Activated T-cell treated with anti-CD3 and anti-CD28 coated beads for 1 hour (primary cell): ENCODE data around the gene RAPGEF1.

Source experiments
- DNase-seq: peaks from one replicate; pipeline ENCODE4 v3.0.0-alpha.2; 2020; ENCODE audit warnings: low read depth

The RAPGEF1 gene

GRCh38 chr9:131623655-131624330 lies 116.1 kb downstream of the RAPGEF1 start:
- no peak for DNase-seq

- DNase-seq: no peak
These were observed 117.4 kb downstream of the RAPGEF1 start for GRCh38 chr9:131622523-131622922.

GRCh38 chr9:131621551-131622358 lies 118.1 kb downstream of the RAPGEF1 start:
- DNase-seq: no peak

- no peak for DNase-seq
These were observed 118.9 kb downstream of the RAPGEF1 start for GRCh38 chr9:131620764-131621520.

GRCh38 chr9:131619680-131620079 lies 120.2 kb downstream of the RAPGEF1 start:
- no peak for DNase-seq

GRCh38 chr9:131618785-131619184 lies 121.1 kb downstream of the RAPGEF1 start:
- DNase-seq: no peak

- DNase-seq: no peak
These were observed 121.8 kb downstream of the RAPGEF1 start for GRCh38 chr9:131618071-131618479.

GRCh38 chr9:131617611-131618010 lies 122.3 kb downstream of the RAPGEF1 start:
- no peak for DNase-seq

- no peak for DNase-seq
These were observed 122.8 kb downstream of the RAPGEF1 start for GRCh38 chr9:131616983-131617604.

GRCh38 chr9:131614340-131614915 lies 125.4 kb downstream of the RAPGEF1 start:
- DNase-seq: no peak

GRCh38 chr9:131613921-131614320 lies 126.0 kb downstream of the RAPGEF1 start:
- DNase-seq: no peak

- no peak for DNase-seq
These were observed 127.0 kb downstream of the RAPGEF1 start for GRCh38 chr9:131612851-131613250.

GRCh38 chr9:131611586-131612315 lies 128.1 kb downstream of the RAPGEF1 start:
- DNase-seq: no peak

- no peak for DNase-seq
These were observed 129.6 kb downstream of the RAPGEF1 start for GRCh38 chr9:131610231-131610761.

- DNase-seq: no peak
These were observed 130.6 kb downstream of the RAPGEF1 start for GRCh38 chr9:131609099-131609830.

GRCh38 chr9:131608493-131609037 lies 131.3 kb downstream of the RAPGEF1 start:
- no peak for DNase-seq

GRCh38 chr9:131607591-131607990 lies 132.3 kb downstream of the RAPGEF1 start:
- no peak for DNase-seq

- no peak for DNase-seq
These were observed 132.8 kb downstream of the RAPGEF1 start for GRCh38 chr9:131606896-131607567.
